Stimulated activated CD4-positive, alpha-beta T cell treated with anti-CD3 and anti-CD28 coated beads, Interleukin-12 subunit alpha, Interleukin-12 subunit beta, amount 100 ng/mL, for 48 hours (primary cell): Measurements from ENCODE around the gene MAGED1.

Source experiments
- DNase-seq, 3 donors: peaks; one replicate each; pipeline ENCODE4 v3.0.0-alpha.2; 2020; ENCODE audit warnings: low read depth in 2 of 3, low spot score in 1 of 3

The MAGED1 gene

GRCh38 chrX:51892921-51893745, at the start of gene MAGED1:
Gene MAGED1, plus strand, starts transcription at chrX:51893623. Its CDS starts 682 bp downstream, at chrX:51894305.
- DNase-seq: peak; percentile 71 to 73 (median 73)

GRCh38 chrX:51847463-51847862, 46.0 kb upstream of the MAGED1 start:
- DNase-seq: no peak

- DNase-seq: no peak
Observed at GRCh38 chrX:51851507-51852085, 41.8 kb upstream of the MAGED1 start.

- no peak for DNase-seq
Observed at GRCh38 chrX:51852096-51852495, 41.3 kb upstream of the MAGED1 start.

GRCh38 chrX:51852621-51853020, 40.8 kb upstream of the MAGED1 start:
- DNase-seq: no peak

GRCh38 chrX:51853251-51853650, 40.2 kb upstream of the MAGED1 start:
- DNase-seq: no peak

GRCh38 chrX:51855698-51856097, 37.7 kb upstream of the MAGED1 start:
- DNase-seq: no peak

- no peak for DNase-seq
Observed at GRCh38 chrX:51857159-51857733, 36.2 kb upstream of the MAGED1 start.

- no peak for DNase-seq
Observed at GRCh38 chrX:51860679-51861078, 32.7 kb upstream of the MAGED1 start.

GRCh38 chrX:51862920-51863319, 30.5 kb upstream of the MAGED1 start:
- DNase-seq: no peak

GRCh38 chrX:51866210-51866609, 27.2 kb upstream of the MAGED1 start:
- DNase-seq: no peak

GRCh38 chrX:51867626-51868025, 25.8 kb upstream of the MAGED1 start:
- DNase-seq: no peak

- no peak for DNase-seq
Observed at GRCh38 chrX:51870354-51870753, 23.1 kb upstream of the MAGED1 start.

GRCh38 chrX:51874123-51874522, 19.3 kb upstream of the MAGED1 start:
- DNase-seq: no peak

GRCh38 chrX:51876441-51876840, 17.0 kb upstream of the MAGED1 start:
- DNase-seq: no peak

- no peak for DNase-seq
Observed at GRCh38 chrX:51878056-51878455, 15.4 kb upstream of the MAGED1 start.

- no peak for DNase-seq
Observed at GRCh38 chrX:51889851-51890250, 3.6 kb upstream of the MAGED1 start.

GRCh38 chrX:51891245-51891644, 2.2 kb upstream of the MAGED1 start:
- no peak for DNase-seq

GRCh38 chrX:51891821-51892551, 1.4 kb upstream of the MAGED1 start:
- DNase-seq: no peak

GRCh38 chrX:51893931-51894696, 691 bp downstream of the MAGED1 start:
- DNase-seq: no peak
